Liver (tissue), 9 donors: ENCODE measurements around the gene SURF6. TPM values are rescaled to one million over a fixed set of nuclear protein-coding genes. Genes with fewer than 3 reads are reported as not detected.

Experiments used
- DNase-seq: peaks from one replicate; pipeline ENCODE4 v3.0.0-alpha.2; 2017; ENCODE audit warnings: low spot score
- H3K27ac ChIP-seq, 2 donors: one replicate each; pipeline ENCODE4 v1.7.0; 2013; ENCODE audit warnings: inconsistent platforms in 2 of 2, low read length in 2 of 2, control low read depth in 1 of 2, low read depth in 1 of 2, mild to moderate bottlenecking in 1 of 2
- H3K27me3 ChIP-seq, 4 donors: one replicate each; pipeline versions ENCODE4 v1.6.1 to v1.7.0; 2013; ENCODE audit warnings: low read length in 3 of 4, inconsistent platforms in 1 of 4, mild to moderate bottlenecking in 1 of 4, moderate library complexity in 1 of 4; ENCODE audit not compliant: control insufficient read depth in 4 of 4, insufficient read depth in 4 of 4
- H3K36me3 ChIP-seq, 4 donors: one replicate each; pipeline versions ENCODE4 v1.6.1 to v1.7.0; 2013; ENCODE audit warnings: low read length in 3 of 4, mild to moderate bottlenecking in 3 of 4, low read depth in 1 of 4, moderate library complexity in 1 of 4; ENCODE audit not compliant: control insufficient read depth in 4 of 4, insufficient read depth in 3 of 4
- H3K4me1 ChIP-seq, 4 donors: one replicate each; pipeline versions ENCODE4 v1.6.1 to v1.7.0; 2013; ENCODE audit warnings: low read length in 3 of 4, mild to moderate bottlenecking in 3 of 4, moderate library complexity in 1 of 4; ENCODE audit not compliant: control insufficient read depth in 4 of 4, insufficient read depth in 4 of 4
- H3K4me3 ChIP-seq, 3 donors: one replicate each; pipeline versions ENCODE4 v1.6.1 to v1.7.0; 2013; ENCODE audit warnings: low read length in 3 of 3, control low read depth in 1 of 3, low read depth in 1 of 3, mild to moderate bottlenecking in 1 of 3
- H3K9ac ChIP-seq, 2 donors: one replicate each; pipeline ENCODE4 v1.7.0; 2013; ENCODE audit warnings: low read length in 2 of 2, mild to moderate bottlenecking in 2 of 2, moderate library complexity in 2 of 2, control low read depth in 1 of 2, low read depth in 1 of 2
- H3K9me3 ChIP-seq, 4 donors: one replicate each; pipeline versions ENCODE4 v1.6.1 to v1.7.0; 2013; ENCODE audit warnings: low read length in 3 of 4; ENCODE audit not compliant: control insufficient read depth in 4 of 4
- EGR1 ChIP-seq, 2 donors: IDR thresholded peaks; 2 replicates each; pipeline ENCODE4 v1.6.1; 2016 to 2018; ENCODE audit warnings: antibody characterized with exemption in 2 of 2, low read depth in 2 of 2
- FOXA1 ChIP-seq: IDR thresholded peaks from 2 replicates; pipeline ENCODE4 v1.6.1; 2016; ENCODE audit warnings: antibody characterized with exemption
- FOXA2 ChIP-seq: IDR thresholded peaks from 2 replicates; pipeline ENCODE4 v1.6.1; 2016; ENCODE audit warnings: antibody characterized with exemption
- GABPA ChIP-seq, 2 donors: IDR thresholded peaks in 1 of 2; conservative IDR thresholded peaks in 1 of 2; 2 replicates each; pipeline ENCODE4 v1.6.1; 2016; ENCODE audit warnings: antibody characterized with exemption in 2 of 2, mild to moderate bottlenecking in 1 of 2, moderate library complexity in 1 of 2
- HNF4A ChIP-seq, 2 donors: conservative IDR thresholded peaks; 2 replicates each; pipeline ENCODE4 v1.6.1; 2016; ENCODE audit warnings: antibody characterized with exemption in 2 of 2, mild to moderate bottlenecking in 2 of 2
- HNF4G ChIP-seq: IDR thresholded peaks from 2 replicates; pipeline ENCODE4 v1.6.1; 2016; ENCODE audit warnings: antibody characterized with exemption
- JUND ChIP-seq, 2 donors: IDR thresholded peaks; 2 replicates each; pipeline ENCODE4 v1.6.1; 2016; ENCODE audit warnings: antibody characterized with exemption in 2 of 2
- NR2F2 ChIP-seq: IDR thresholded peaks from 2 replicates; pipeline ENCODE4 v1.6.1; 2016; ENCODE audit warnings: antibody characterized with exemption
- RAD21 ChIP-seq, 2 donors: IDR thresholded peaks; 2 replicates each; pipeline ENCODE4 v1.6.1; 2016; ENCODE audit warnings: antibody characterized with exemption in 2 of 2, mild to moderate bottlenecking in 2 of 2
- RXRA ChIP-seq, 2 donors: IDR thresholded peaks; 2 replicates each; pipeline ENCODE4 v1.6.1; 2017 to 2018; ENCODE audit warnings: antibody characterized with exemption in 2 of 2, mild to moderate bottlenecking in 1 of 2
- SP1 ChIP-seq: IDR thresholded peaks from 2 replicates; pipeline ENCODE4 v1.6.1; 2018; ENCODE audit warnings: antibody characterized with exemption, mild to moderate bottlenecking
- TAF1 ChIP-seq: conservative IDR thresholded peaks from 2 replicates; pipeline ENCODE4 v1.6.1; 2016; ENCODE audit warnings: antibody characterized with exemption, mild to moderate bottlenecking
- YY1 ChIP-seq: IDR thresholded peaks from 2 replicates; pipeline ENCODE4 v1.6.1; 2016; ENCODE audit warnings: antibody characterized with exemption, mild to moderate bottlenecking
- WGBS: extraction: QIAGEN DNeasy Blood & Tissue Kit; methylation state at CpG from one replicate; pipeline ENCODE4 v1.1.7; 2013; 5-methylcytosine and 5-hydroxymethylcytosine counted together
- polyA plus RNA-seq, 2 donors: library from polyadenylated mRNA; stranded (reverse) in 1 of 2; unstranded in 1 of 2; fragments of 200-250 nt in 1 of 2; fragments of >200 nt in 1 of 2; fragmentation: Nextera tagmentation in 1 of 2; extraction: Ambion mirVana in 1 of 2; gene quantifications; one replicate each; pipeline versions ENCODE4 v1.2.1 to v1.2.3, GENCODE V29; 2013 to 2015
- total RNA-seq, 2 donors: library from RNA; depleted of rRNA; stranded (reverse); fragments of >200 nt; gene quantifications; one replicate each; pipeline ENCODE4 v1.2.3, GENCODE V29; 2014
- TF ChIP-seq, protein P1 (sequence below): IDR thresholded peaks from 2 replicates; pipeline ENCODE4 v1.6.1; 2016; ENCODE audit warnings: antibody characterized with exemption
- TF ChIP-seq, protein P2 (sequence below): IDR thresholded peaks from 2 replicates; pipeline ENCODE4 v1.6.1; 2016; ENCODE audit warnings: antibody characterized with exemption
- TF ChIP-seq, protein P3 (sequence below): fragments of 150-350 bp; IDR thresholded peaks from 2 replicates; pipeline ENCODE4 v1.5.1; 2017; ENCODE audit warnings: improper control_type of control experiment, low read depth, low read length; ENCODE audit not compliant: missing input control
- donor health status: healthy.
- donor health status: healthy.
- donor health status: healthy.
- donor health status: healthy.
- donor health status: healthy.

Gene SURF6
- total and polyA plus RNA-seq, 4 donors = 4.1 to 12.9 (median 7.2) TPM

DNA sequence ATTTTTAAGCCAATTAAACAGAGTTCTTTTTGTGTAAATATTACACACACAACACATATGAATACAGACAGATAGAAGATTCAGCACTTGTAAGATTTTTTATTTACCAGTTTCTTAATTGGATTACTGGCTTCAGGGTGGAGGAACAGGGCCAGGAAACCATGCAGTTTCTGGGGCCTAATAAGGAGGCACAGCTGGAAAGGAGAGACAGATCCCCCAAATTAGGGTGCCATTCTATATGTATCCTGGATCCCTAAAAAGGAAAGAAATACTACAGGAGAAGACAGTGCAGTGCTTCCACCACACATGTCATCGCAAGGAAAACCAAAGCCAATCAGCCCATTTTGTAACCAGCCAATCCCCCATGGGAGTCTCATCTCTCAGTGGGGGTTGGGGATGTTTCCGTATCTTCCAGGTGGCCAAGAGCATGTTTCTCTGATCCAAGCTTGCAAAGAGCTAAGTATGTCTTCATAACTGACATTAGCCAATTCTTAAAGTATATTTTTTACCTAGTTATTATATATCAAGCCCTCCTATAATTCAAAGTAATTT is 45.2 kb downstream of the SURF6 start:
- peaks cover 0 to 3% (median 1%) of the 10 kb centered on the region in 4 donors for H3K9me3 ChIP-seq
- no peak overlapping the region for H3K9ac ChIP-seq
- DNase-seq = no peak
- H3K4me1 ChIP-seq = no peaks in the 10 kb centered on the region
- no peak overlapping the region for H3K27ac ChIP-seq
- TF ChIP-seq FOXA2 (no peak), EGR1 (IDR thresholded peaks at IDR 0.05; ENCODE audit: low read depth in 2 of 2) (no peak), HNF4A (conservative IDR thresholded peaks at IDR 0.05) (no peak), HNF4G (no peak), NR2F2 (no peak), RXRA (IDR thresholded peaks at IDR 0.05) (no peak)
- TF ChIP-seq, protein P1, sequence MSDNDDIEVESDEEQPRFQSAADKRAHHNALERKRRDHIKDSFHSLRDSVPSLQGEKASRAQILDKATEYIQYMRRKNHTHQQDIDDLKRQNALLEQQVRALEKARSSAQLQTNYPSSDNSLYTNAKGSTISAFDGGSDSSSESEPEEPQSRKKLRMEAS = no peak
- H3K27me3 ChIP-seq = peaks cover 0 to 2% (median 0%) of the 10 kb centered on the region in 4 donors
- H3K36me3 ChIP-seq = no peaks in the 10 kb centered on the region
- H3K4me3 ChIP-seq = no peak overlapping the region
- 94% methylated on average over 2 of the region's 2 CpGs for WGBS

DNA sequence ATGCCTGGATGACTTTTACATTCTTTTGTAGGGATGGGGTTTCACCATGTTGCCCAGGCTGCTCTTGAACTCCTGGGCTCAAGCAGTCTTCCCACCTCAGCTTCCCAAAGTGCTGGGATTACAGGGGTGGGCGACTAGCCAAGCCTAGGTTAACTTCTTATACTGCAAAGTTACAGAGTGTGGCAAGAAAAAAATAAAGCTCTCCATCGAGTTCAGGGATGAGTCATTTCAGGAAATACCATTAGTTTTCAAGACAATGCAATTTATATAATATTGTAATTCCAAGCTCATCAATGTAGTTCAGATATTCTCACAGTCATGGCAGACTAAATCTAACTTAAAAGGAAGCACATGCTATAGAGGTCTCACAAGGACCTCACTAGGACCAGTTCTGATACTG is 49.5 kb downstream of the SURF6 start:
- H3K36me3 ChIP-seq = no peaks in the 10 kb centered on the region
- no peak overlapping the region for H3K27ac ChIP-seq
- H3K4me1 ChIP-seq = no peaks in the 10 kb centered on the region
- DNase-seq = no peak
- no peaks in the 10 kb centered on the region for H3K27me3 ChIP-seq
- no peak overlapping the region for H3K4me3 ChIP-seq
- no peak overlapping the region for H3K9ac ChIP-seq
- peaks cover 0 to 3% (median 1%) of the 10 kb centered on the region in 4 donors for H3K9me3 ChIP-seq
- 55% methylated on average over 2 of the region's 2 CpGs for WGBS
- TF ChIP-seq NR2F2 = no peak
- no peak for TF ChIP-seq FOXA1
- no peak for TF ChIP-seq HNF4A (conservative IDR thresholded peaks at IDR 0.05)
- no peak for TF ChIP-seq FOXA2
- no peak for TF ChIP-seq HNF4G
- TF ChIP-seq JUND (IDR thresholded peaks at IDR 0.05) = no peak
- no peak for TF ChIP-seq SP1
- TF ChIP-seq, protein P2, sequence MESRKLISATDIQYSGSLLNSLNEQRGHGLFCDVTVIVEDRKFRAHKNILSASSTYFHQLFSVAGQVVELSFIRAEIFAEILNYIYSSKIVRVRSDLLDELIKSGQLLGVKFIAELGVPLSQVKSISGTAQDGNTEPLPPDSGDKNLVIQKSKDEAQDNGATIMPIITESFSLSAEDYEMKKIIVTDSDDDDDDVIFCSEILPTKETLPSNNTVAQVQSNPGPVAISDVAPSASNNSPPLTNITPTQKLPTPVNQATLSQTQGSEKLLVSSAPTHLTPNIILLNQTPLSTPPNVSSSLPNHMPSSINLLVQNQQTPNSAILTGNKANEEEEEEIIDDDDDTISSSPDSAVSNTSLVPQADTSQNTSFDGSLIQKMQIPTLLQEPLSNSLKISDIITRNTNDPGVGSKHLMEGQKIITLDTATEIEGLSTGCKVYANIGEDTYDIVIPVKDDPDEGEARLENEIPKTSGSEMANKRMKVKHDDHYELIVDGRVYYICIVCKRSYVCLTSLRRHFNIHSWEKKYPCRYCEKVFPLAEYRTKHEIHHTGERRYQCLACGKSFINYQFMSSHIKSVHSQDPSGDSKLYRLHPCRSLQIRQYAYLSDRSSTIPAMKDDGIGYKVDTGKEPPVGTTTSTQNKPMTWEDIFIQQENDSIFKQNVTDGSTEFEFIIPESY = no peak
- no peak for TF ChIP-seq RXRA (IDR thresholded peaks at IDR 0.05)
- TF ChIP-seq RAD21 (IDR thresholded peaks at IDR 0.05) = no peak
- TF ChIP-seq YY1 = no peak
- no peak for TF ChIP-seq GABPA (IDR thresholded peaks at IDR 0.05 in 1 of 2, conservative IDR thresholded peaks at IDR 0.05 in 1 of 2)
- TF ChIP-seq, protein P3, sequence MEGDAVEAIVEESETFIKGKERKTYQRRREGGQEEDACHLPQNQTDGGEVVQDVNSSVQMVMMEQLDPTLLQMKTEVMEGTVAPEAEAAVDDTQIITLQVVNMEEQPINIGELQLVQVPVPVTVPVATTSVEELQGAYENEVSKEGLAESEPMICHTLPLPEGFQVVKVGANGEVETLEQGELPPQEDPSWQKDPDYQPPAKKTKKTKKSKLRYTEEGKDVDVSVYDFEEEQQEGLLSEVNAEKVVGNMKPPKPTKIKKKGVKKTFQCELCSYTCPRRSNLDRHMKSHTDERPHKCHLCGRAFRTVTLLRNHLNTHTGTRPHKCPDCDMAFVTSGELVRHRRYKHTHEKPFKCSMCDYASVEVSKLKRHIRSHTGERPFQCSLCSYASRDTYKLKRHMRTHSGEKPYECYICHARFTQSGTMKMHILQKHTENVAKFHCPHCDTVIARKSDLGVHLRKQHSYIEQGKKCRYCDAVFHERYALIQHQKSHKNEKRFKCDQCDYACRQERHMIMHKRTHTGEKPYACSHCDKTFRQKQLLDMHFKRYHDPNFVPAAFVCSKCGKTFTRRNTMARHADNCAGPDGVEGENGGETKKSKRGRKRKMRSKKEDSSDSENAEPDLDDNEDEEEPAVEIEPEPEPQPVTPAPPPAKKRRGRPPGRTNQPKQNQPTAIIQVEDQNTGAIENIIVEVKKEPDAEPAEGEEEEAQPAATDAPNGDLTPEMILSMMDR = no peak
- no peak for TF ChIP-seq TAF1
- TF ChIP-seq, protein P1 = no peak
